Testis (tissue), 3 donors: ENCODE measurements around the gene PTRHD1. TPM values are rescaled to one million over a fixed set of nuclear protein-coding genes. Genes with fewer than 3 reads are reported as not detected.

Experiments used
- DNase-seq: peaks from one replicate; pipeline ENCODE4 v3.0.0-alpha.2; 2019
- H3K27ac ChIP-seq, 2 donors: fragments of 200-600 bp; sonication (generic); one replicate each; pipeline ENCODE4 v1.5.1; 2019
- H3K27me3 ChIP-seq: fragments of 200-600 bp; sonication (generic); one replicate; pipeline ENCODE4 v1.5.1; 2019
- H3K36me3 ChIP-seq: fragments of 200-600 bp; sonication (generic); one replicate; pipeline ENCODE4 v1.5.1; 2017; ENCODE audit warnings: low read depth; ENCODE audit errors: missing control alignments
- H3K4me1 ChIP-seq: fragments of 200-600 bp; sonication (generic); one replicate; pipeline ENCODE4 v1.5.1; 2019
- H3K4me3 ChIP-seq, 2 donors: fragments of 200-600 bp; sonication (generic); one replicate each; pipeline ENCODE4 v1.5.1; 2017 to 2019
- H3K9me3 ChIP-seq: fragments of 200-600 bp; sonication (generic); one replicate; pipeline ENCODE4 v1.5.1; 2017
- POLR2A ChIP-seq: fragments of 450-650 bp; IDR thresholded peaks from one replicate; pipeline ENCODE4 v1.6.1; 2017; ENCODE audit warnings: antibody characterized with exemption, mild to moderate bottlenecking, moderate library complexity
- WGBS, 2 donors: methylation state at CpG; one replicate each; pipeline ENCODE4 v1.1.5; 2018; 5-methylcytosine and 5-hydroxymethylcytosine counted together
- intact Hi-C: fragments of 100-400 bp; cut with DNase I; formaldehyde crosslinking; loops from one replicate; pipeline ENCODE4 v1.15.1; 2023; ENCODE audit warnings: low total_unique reads
- polyA plus RNA-seq: library from polyadenylated mRNA; stranded (reverse); fragments of 350-450 nt; fragmentation: Illumina TruSeq; extraction: RNeasy Lipid Tissue Mini Kit (QIAGEN cat#74804); gene quantifications from one replicate; pipeline ENCODE4 v1.2.3, GENCODE V29; 2014; ENCODE audit warnings: low read depth, low replicate concordance; ENCODE audit not compliant: insufficient read depth
- total RNA-seq, 2 donors: library from RNA; depleted of rRNA; stranded (reverse); fragments of >200 nt; gene quantifications; one replicate each; pipeline ENCODE4 v1.2.3, GENCODE V29; 2016
- TF ChIP-seq, protein P1 (sequence below), 3 experiments: fragments of 450-650 bp in 2 of 3; fragments of 200-600 bp in 1 of 3; sonication (generic) in 1 of 3; IDR thresholded peaks; one replicate each; pipeline ENCODE4 v1.5.1; 2016 to 2019; ENCODE audit warnings: antibody characterized with exemption in 3 of 3, mild to moderate bottlenecking in 2 of 3, moderate library complexity in 1 of 3

The PTRHD1 gene
- total and polyA plus RNA-seq, 3 donors from 2014 or later = 60.4 to 122 (median 61.3) TPM

GRCh38 chr2:24840164-24840869 is 47.1 kb upstream of the PTRHD1 start:
- H3K4me1 ChIP-seq = no peaks in the 10 kb centered on the region
- intact Hi-C loops = no loop called here
- H3K27me3 ChIP-seq = no peaks in the 10 kb centered on the region
- no peaks in the 10 kb centered on the region for H3K9me3 ChIP-seq
- no peak overlapping the region for H3K27ac ChIP-seq
- no peak overlapping the region for H3K4me3 ChIP-seq
- 83 to 88% methylated on average over 16 to 17 of the region's 17 CpGs for WGBS, 2 donors
- DNase-seq = no peak
- TF ChIP-seq, protein P1, sequence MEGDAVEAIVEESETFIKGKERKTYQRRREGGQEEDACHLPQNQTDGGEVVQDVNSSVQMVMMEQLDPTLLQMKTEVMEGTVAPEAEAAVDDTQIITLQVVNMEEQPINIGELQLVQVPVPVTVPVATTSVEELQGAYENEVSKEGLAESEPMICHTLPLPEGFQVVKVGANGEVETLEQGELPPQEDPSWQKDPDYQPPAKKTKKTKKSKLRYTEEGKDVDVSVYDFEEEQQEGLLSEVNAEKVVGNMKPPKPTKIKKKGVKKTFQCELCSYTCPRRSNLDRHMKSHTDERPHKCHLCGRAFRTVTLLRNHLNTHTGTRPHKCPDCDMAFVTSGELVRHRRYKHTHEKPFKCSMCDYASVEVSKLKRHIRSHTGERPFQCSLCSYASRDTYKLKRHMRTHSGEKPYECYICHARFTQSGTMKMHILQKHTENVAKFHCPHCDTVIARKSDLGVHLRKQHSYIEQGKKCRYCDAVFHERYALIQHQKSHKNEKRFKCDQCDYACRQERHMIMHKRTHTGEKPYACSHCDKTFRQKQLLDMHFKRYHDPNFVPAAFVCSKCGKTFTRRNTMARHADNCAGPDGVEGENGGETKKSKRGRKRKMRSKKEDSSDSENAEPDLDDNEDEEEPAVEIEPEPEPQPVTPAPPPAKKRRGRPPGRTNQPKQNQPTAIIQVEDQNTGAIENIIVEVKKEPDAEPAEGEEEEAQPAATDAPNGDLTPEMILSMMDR (IDR thresholded peaks at IDR 0.05) = no peak
- TF ChIP-seq POLR2A = no peak
- H3K36me3 ChIP-seq = no peaks in the 10 kb centered on the region

DNA sequence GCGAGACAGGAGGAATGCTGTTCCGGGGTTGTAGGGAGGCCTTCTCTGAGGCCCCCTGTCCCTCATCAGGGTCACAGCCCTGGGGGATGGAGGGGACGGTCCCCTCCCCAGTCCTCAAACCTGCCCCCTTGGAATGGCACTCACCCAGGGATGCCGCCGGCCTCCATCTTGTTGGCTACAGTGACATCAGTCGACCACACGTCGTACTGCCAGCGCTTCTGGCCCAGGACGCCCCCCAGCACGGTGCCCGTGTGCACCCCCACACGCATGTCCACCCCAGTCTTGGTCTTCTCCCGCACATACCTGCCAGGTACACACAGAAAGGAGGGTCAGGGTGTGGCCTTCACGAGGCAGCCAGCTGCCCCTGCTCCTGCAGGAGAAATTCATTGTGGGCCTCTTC is 46.5 kb upstream of the PTRHD1 start:
- TF ChIP-seq, protein P1 (IDR thresholded peaks at IDR 0.05) = no peak
- no peak for TF ChIP-seq POLR2A
- DNase-seq = no peak
- H3K27me3 ChIP-seq = no peaks in the 10 kb centered on the region
- no peaks in the 10 kb centered on the region for H3K9me3 ChIP-seq
- 92 to 99% methylated on average over 14 to 15 of the region's 15 CpGs for WGBS, 2 donors
- no peak overlapping the region for H3K27ac ChIP-seq
- H3K4me1 ChIP-seq = no peaks in the 10 kb centered on the region
- no peak overlapping the region for H3K4me3 ChIP-seq
- intact Hi-C loops = no loop called here
- no peaks in the 10 kb centered on the region for H3K36me3 ChIP-seq

DNA sequence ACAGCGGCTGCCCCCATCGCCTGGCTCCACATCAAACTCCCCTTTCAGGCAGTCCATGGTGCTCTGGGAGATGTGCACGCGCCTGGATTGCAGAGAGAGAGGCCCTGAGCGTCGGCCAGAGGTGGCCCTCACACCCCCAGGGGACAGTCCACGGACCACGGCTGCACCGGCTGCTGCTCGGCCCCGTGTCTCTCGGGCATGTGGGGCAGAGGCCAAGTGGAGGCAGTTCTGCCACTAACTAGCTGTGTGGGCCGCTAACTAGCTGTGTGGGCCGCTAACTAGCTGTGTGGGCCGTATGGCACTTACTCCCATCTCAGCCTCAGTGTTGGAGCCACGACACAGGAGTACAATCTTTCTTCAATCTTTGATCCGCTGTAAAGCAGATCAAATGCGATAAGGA is 45.4 kb upstream of the PTRHD1 start:
- 89 to 95% methylated on average over 18 of the region's 18 CpGs for WGBS, 2 donors
- intact Hi-C loops = no loop called here
- H3K27me3 ChIP-seq = no peaks in the 10 kb centered on the region
- TF ChIP-seq, protein P1 (IDR thresholded peaks at IDR 0.05) = no peak
- no peak for TF ChIP-seq POLR2A
- DNase-seq = no peak
- H3K9me3 ChIP-seq = no peaks in the 10 kb centered on the region
- H3K4me3 ChIP-seq = no peak overlapping the region
- no peaks in the 10 kb centered on the region for H3K36me3 ChIP-seq
- no peak overlapping the region for H3K27ac ChIP-seq
- no peaks in the 10 kb centered on the region for H3K4me1 ChIP-seq

- TF ChIP-seq, protein P1 (IDR thresholded peaks at IDR 0.05) = no peak
- TF ChIP-seq POLR2A = no peak
- WGBS, 2 donors = 89 to 93% methylated on average over 5 of the region's 5 CpGs
- Histone ChIP-seq H3K4me1 (no peaks in the 10 kb centered on the region), H3K4me3 (no peak overlapping the region), H3K9me3 (no peaks in the 10 kb centered on the region), H3K36me3 (no peaks in the 10 kb centered on the region), H3K27me3 (no peaks in the 10 kb centered on the region), H3K27ac (no peak overlapping the region)
- intact Hi-C loops = no loop called here
- no peak for DNase-seq
These were observed 44.9 kb upstream of the PTRHD1 start for GRCh38 chr2:24837996-24838513.

DNA sequence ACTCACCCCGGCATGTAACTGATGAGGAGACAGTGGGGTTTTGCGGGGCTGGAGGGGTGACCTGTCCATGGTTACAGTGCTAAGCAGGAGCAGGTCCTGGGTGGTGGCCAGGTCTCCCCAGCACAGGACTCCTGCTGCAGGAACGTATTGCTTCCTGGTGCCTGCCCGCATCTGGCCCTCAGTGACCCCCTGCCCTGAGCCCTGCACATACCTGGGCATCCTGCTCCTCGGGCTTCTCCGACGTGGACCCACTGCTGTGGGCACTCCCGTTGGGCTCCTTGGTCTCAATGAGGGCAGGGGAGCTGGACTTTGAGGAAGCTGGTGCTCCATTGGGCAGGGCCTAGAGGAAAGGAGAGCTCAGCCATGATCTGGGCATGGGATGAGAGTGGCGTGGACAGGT is 43.5 kb upstream of the PTRHD1 start:
- DNase-seq = no peak
- intact Hi-C loops = no loop called here

More for the DNA sequence above, 43.5 kb upstream of the PTRHD1 start:
- 95 to 100% methylated on average over 3 to 9 of the region's 9 CpGs for WGBS, 2 donors
- no peaks in the 10 kb centered on the region for H3K36me3 ChIP-seq
- no peaks in the 10 kb centered on the region for H3K9me3 ChIP-seq
- TF ChIP-seq, protein P1 (IDR thresholded peaks at IDR 0.05) = no peak
- TF ChIP-seq POLR2A = no peak
- H3K27me3 ChIP-seq = no peaks in the 10 kb centered on the region
- no peaks in the 10 kb centered on the region for H3K4me1 ChIP-seq
- no peak overlapping the region for H3K4me3 ChIP-seq
- H3K27ac ChIP-seq = no peak overlapping the region
